PC-3 (cell line): ENCODE data around the gene TMPRSS13. TPM values are rescaled to one million over a fixed set of nuclear protein-coding genes. Genes with fewer than 3 reads are reported as not detected.

Experiments
- ATAC-seq: fragments of 200-7000 bp; cut with Tn5 transposase; 2 replicates; pipeline ENCODE4 v1.9.1; 2020; ENCODE audit warnings: mild to moderate bottlenecking, moderate library complexity
- BruUV-seq: library from RNA; stranded (reverse); fragments of 400-500 nt; replicated peaks from 2 replicates; lab custom pipeline; 2021; lab: Mats Ljungman, UMichigan
- CTCF ChIA-PET: fragments of 300-600 bp; sonication (Branson Sonifier 250); formaldehyde crosslinking; loops from one replicate; lab custom pipeline; 2022; ENCODE audit warnings: antibody characterized with exemption; lab: Charles Lee
- POLR2A ChIA-PET: fragments of 300-600 bp; sonication (Branson Sonifier 250); formaldehyde crosslinking; loops from one replicate; lab custom pipeline; 2022; ENCODE audit warnings: antibody characterized with exemption; ENCODE audit not compliant: unreplicated experiment; lab: Charles Lee
- DNase-seq: peaks from one replicate; pipeline ENCODE4 v3.0.0-alpha.2; 2015
- H2AFZ ChIP-seq: fragments of 300-600 bp; sonication (generic); 2 replicates; pipeline ENCODE4 v1.6.0; 2016; ENCODE audit warnings: antibody characterized with exemption, low read length
- H3F3A ChIP-seq: fragments of 300-600 bp; sonication (generic); one replicate; pipeline ENCODE4 v1.6.0; 2017; ENCODE audit warnings: antibody characterized with exemption, low read length, control low read depth, mild to moderate bottlenecking; ENCODE audit not compliant: unreplicated experiment
- H3K27ac ChIP-seq: fragments of 300-600 bp; sonication (generic); 2 replicates; pipeline ENCODE4 v1.5.1; 2016; ENCODE audit warnings: mild to moderate bottlenecking, low read length
- H3K27me3 ChIP-seq: fragments of 300-600 bp; sonication (generic); 2 replicates; pipeline ENCODE4 v1.6.1; 2016; ENCODE audit warnings: low read length, mixed read lengths
- H3K36me3 ChIP-seq: fragments of 300-600 bp; sonication (generic); 2 replicates; pipeline ENCODE4 v1.6.1; 2016; ENCODE audit warnings: low read depth, mixed run types, low read length, mixed read lengths
- H3K4me1 ChIP-seq: fragments of 300-600 bp; sonication (generic); 2 replicates; pipeline ENCODE4 v1.5.1; 2016; ENCODE audit warnings: low read length; ENCODE audit not compliant: insufficient read depth
- H3K4me2 ChIP-seq: fragments of 300-600 bp; sonication (generic); 2 replicates; pipeline ENCODE4 v1.6.0; 2016; ENCODE audit warnings: low read length
- H3K4me3 ChIP-seq: fragments of 300-600 bp; sonication (generic); 2 replicates; pipeline ENCODE4 v1.5.1; 2016; ENCODE audit warnings: mild to moderate bottlenecking, low read length, mixed read lengths
- H3K79me2 ChIP-seq: fragments of 300-600 bp; sonication (generic); 2 replicates; pipeline ENCODE4 v1.6.1; 2017; ENCODE audit warnings: low read length, mixed read lengths
- H3K9ac ChIP-seq: fragments of 300-600 bp; sonication (generic); 2 replicates; pipeline ENCODE4 v1.6.0; 2016; ENCODE audit warnings: mild to moderate bottlenecking, low read length
- H3K9me2 ChIP-seq: fragments of 300-600 bp; sonication (generic); replicated peaks from 2 replicates; pipeline ENCODE4 v1.6.1; 2016; ENCODE audit warnings: mixed run types, low read length, mixed read lengths
- H3K9me3 ChIP-seq: fragments of 300-600 bp; sonication (generic); 2 replicates; pipeline ENCODE4 v1.6.1; 2016; ENCODE audit warnings: low read length, mixed read lengths
- H4K20me1 ChIP-seq: fragments of 300-600 bp; sonication (generic); 2 replicates; pipeline ENCODE4 v1.6.1; 2016; ENCODE audit warnings: low read length, mixed read lengths
- EZH2 ChIP-seq: fragments of 300-600 bp; sonication (generic); IDR thresholded peaks from one replicate; pipeline ENCODE4 v1.6.1; 2017; ENCODE audit warnings: antibody characterized with exemption, mild to moderate bottlenecking, low read length; ENCODE audit not compliant: unreplicated experiment
- EZH2phosphoT487 ChIP-seq: fragments of 300-600 bp; sonication (generic); IDR thresholded peaks from 2 replicates; pipeline ENCODE4 v1.6.1; 2018; ENCODE audit warnings: mild to moderate bottlenecking, antibody characterized with exemption, low read length, borderline replicate concordance
- intact Hi-C: fragments of 100-400 bp; cut with micrococcal nuclease; formaldehyde crosslinking; loops from 2 replicates; pipeline ENCODE4 v1.9.0; 2023
- total RNA-seq: library from RNA; depleted of rRNA; stranded (reverse); fragments of >200 nt; gene quantifications from 2 replicates; pipeline ENCODE4 v1.2.3, GENCODE V29; 2014; rRNA removed
- TF ChIP-seq, protein P1 (sequence below): fragments of 300-600 bp; sonication (generic); conservative IDR thresholded peaks from 2 replicates; pipeline ENCODE4 v1.5.1; 2017; ENCODE audit warnings: antibody characterized with exemption, low read depth, mild to moderate bottlenecking, low read length

The TMPRSS13 gene
- total RNA-seq, 1 experiment from 2014 or later = 2.9 TPM

DNA sequence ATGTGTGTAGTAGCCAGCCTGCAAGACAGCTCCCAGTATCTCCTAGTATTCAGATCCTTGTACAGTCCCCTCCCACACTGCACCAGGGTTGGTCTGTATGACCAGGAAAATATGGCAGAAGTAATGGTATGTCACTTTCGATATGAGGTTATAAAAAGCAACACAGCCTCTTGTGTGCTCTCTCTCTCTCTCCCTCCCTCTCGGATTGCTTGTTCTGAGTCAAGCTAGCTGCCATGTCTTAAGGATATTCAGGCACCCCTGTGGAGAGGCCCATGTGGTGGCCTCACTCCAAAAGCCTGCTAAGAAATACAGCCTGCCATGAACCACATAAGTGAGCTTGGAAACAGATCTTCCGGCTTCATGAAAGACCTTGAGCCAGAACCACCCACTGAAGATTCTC, 78.1 kb downstream of the TMPRSS13 start:
- no peak overlapping the region for H3K4me2 ChIP-seq

More for the DNA sequence above, 78.1 kb downstream of the TMPRSS13 start:
- Histone ChIP-seq H3K27ac (no peak overlapping the region), H4K20me1 (no peaks in the 10 kb centered on the region), H3F3A (no peaks in the 10 kb centered on the region), H2AFZ (no peak overlapping the region), H3K4me1 (no peaks in the 10 kb centered on the region), H3K36me3 (no peaks in the 10 kb centered on the region), H3K9me3 (no peaks in the 10 kb centered on the region), H3K9me2 (no peaks in the 10 kb centered on the region), H3K27me3 (peaks cover 89% of the 10 kb centered on the region), H3K9ac (no peak overlapping the region), H3K79me2 (no peaks in the 10 kb centered on the region), H3K4me3 (no peak overlapping the region)
- TF ChIP-seq EZH2 (no peak), EZH2phosphoT487 (no peak)
- TF ChIP-seq, protein P1, sequence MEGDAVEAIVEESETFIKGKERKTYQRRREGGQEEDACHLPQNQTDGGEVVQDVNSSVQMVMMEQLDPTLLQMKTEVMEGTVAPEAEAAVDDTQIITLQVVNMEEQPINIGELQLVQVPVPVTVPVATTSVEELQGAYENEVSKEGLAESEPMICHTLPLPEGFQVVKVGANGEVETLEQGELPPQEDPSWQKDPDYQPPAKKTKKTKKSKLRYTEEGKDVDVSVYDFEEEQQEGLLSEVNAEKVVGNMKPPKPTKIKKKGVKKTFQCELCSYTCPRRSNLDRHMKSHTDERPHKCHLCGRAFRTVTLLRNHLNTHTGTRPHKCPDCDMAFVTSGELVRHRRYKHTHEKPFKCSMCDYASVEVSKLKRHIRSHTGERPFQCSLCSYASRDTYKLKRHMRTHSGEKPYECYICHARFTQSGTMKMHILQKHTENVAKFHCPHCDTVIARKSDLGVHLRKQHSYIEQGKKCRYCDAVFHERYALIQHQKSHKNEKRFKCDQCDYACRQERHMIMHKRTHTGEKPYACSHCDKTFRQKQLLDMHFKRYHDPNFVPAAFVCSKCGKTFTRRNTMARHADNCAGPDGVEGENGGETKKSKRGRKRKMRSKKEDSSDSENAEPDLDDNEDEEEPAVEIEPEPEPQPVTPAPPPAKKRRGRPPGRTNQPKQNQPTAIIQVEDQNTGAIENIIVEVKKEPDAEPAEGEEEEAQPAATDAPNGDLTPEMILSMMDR = no peak
- BruUV-seq = no TSS peak
- intact Hi-C loops = no loop called here
- no peak for ATAC-seq
- no peak for DNase-seq
- POLR2A ChIA-PET = no interaction called here
- CTCF ChIA-PET = no interaction called here

Other genes starting within 250 kb of the TMPRSS13 start
- not detected in 2 replicates for gene DSCAML1, start 132.2 kb downstream of the TMPRSS13 start, total RNA-seq
- gene FXYD2, start 104.7 kb downstream of the TMPRSS13 start, total RNA-seq = not detected in 2 replicates
- not detected in 2 replicates for gene FXYD6, start 52.7 kb downstream of the TMPRSS13 start, total RNA-seq
- not detected in 2 replicates for gene IL10RA, start 57.0 kb upstream of the TMPRSS13 start, total RNA-seq
- gene TMPRSS4, start 147.7 kb upstream of the TMPRSS13 start, total RNA-seq = 1.5 and 1.7 TPM in 2 replicates
- gene SMIM35, start 157.6 kb upstream of the TMPRSS13 start, total RNA-seq = not detected in 2 replicates
- gene SCN4B, start 223.4 kb upstream of the TMPRSS13 start, total RNA-seq = not detected in 2 replicates
- gene SCN2B, start 247.2 kb upstream of the TMPRSS13 start, total RNA-seq = 0.12 TPM in 1 of 2 replicates, not detected in the other